GM20431 (cell line): ENCODE results near the gene SERPINB6.
"Not testable (repeated sequence)": the region's sequence is repeated elsewhere in the genome, so short reads cannot be mapped to it uniquely, and the experiment has no call there.

Source experiments
- in situ Hi-C: fragments of 300-500 bp; cut with MseI, MboI; formaldehyde crosslinking; loops from one replicate; pipeline ENCODE4 v1.15.0; 2020; ENCODE audit warnings: low sequenced_read_pairs; ENCODE audit not compliant: unreplicated experiment

SERPINB6 gene

DNA sequence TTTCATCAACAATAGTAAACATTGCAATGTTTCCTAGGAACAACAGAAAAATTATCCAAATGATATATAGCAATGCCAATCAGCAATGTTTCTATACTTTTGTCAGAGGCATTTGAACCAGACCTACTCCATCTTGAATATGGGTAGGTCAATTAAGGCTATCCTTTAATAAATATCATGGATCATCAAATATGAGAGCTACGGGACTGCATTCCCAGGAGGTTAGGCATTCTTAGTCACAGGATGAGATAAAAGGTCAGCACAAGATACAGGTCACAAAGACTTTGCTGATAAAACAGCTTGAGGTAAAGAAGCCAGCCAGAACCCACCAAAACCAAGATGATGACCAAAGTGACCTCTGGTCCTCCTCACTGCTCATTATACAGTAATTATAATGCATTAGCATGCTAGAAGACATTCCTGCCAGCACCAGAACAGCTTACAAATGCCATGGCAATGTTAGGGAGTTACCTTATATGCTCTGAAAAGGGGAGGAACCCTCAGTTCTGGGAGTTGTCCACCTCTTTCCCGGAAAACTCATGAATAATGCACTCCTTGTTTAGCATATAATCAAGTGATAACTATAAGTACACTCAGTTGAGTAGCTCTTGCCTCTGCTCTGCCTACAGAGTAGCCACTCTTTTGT, 8.6 kb upstream of the SERPINB6 start:
- in situ Hi-C loops = no loop called here

DNA sequence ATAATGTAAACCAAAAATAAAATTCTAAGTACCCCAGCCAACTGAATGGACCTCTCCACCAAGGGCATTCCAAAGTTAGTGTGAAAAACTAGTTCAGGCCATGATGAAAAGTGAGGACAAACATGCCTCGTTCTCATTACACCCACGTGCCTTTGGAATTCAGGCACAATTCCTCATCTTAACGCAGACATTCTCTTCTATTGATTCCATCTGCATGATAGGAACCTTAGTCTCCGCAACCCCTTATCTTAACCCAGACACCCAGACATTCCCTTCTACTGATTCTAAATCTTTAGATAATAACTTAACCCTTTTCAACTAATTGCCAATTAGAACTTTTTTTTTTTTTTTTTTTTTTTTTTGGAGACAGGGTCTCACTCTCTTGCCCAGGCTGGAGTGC, 7.6 kb upstream of the SERPINB6 start:
- in situ Hi-C loops = no loop called here

DNA sequence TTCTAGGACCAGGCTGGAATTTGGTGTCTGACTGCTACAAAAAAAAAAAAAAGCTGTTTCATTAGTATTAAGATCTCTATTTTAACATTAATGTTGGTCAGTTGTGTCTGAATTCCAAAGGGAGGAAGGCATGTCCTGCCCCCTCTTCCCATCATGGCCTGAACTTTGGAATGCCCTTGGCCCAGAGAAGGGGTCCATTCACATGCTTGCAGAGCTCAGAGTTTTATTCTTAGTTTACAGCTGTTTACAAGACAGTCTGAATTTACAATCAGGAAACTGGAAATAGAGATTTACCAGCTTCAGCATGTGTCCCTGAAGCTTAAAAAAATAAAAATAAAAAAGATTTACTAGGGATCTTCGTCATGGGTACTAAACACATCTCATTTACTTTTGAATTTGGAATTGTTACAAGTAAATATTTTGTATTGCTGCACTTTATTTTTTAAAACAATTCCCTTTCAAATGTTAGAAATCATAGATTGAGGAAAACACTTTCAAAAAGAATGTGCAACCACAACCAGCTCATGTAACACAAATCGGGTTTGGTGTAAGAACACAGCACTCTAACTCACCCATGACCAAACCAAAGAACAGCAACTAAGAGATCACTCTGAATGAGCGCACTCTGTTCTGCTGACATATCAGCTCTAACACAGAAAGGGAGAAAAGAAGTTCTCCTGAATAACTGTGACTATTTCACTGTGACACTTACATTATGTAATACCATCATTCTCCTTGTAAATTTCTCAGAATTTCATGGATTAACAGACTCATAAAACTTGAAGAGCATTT, 6.6 kb upstream of the SERPINB6 start:
- in situ Hi-C loops = no loop called here

DNA sequence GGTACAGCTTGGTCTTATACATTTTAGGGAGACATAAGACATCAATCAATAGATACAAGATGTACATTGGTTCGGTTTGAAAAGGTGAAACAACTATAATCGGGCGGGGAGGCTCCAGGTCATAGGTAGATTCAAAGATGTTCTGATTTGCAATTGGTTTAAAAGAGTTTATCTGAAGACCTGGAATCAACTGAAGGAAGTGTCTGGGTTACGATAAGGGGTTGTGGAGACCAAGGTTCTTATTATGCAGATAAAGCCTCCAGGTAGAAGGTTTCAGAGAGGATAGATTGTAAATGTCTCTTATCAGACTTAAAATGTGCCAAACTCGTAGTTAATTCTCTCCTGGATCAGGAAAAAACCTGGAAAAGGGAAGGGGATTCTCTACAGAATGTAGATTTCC, 5.9 kb upstream of the SERPINB6 start:
- in situ Hi-C loops = no loop called here

DNA sequence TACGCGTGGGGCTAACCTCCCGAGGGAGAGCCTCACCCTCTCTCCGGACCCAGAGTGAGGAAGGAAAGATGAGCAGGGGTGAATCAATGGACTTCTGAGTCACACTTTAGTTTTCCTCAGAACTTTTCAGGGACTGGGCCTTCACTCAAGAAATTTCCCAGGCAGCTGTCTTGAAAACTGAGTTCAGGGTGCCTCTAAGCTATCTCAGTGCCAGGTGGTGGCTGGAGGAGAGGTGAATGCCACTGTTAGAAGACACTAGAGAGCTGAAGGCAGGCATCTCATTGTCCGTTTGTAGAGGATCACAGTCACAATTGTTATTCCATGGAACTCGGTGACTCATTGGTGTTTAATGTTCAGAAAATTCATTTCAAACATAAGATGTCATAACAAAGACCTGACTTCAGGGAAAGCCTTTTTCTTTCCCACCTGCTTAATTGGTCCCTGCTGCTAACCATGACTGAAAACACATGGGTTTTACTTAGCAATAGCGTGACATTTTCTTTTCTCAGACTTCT, 5.3 kb upstream of the SERPINB6 start:
- in situ Hi-C loops = no loop called here

DNA sequence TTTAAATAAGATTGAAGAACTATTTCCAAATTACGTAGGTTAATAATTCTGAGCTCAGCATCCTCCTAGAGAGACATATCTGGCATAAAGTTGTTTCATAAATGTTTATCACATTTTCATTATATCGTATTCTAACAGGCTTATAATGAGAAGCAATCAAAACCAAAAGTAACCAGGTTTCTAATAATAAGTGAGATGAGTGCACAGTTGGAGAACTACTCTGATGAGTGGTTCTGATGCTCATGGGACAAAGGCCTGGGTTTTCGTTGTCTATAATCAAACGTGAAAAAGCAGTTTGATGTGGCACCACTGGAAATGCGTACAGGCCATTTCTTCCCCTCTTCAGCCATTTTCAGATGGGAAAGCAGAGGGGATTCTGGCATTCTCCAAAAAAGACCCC, 4.7 kb upstream of the SERPINB6 start:
- in situ Hi-C loops = no loop called here

DNA sequence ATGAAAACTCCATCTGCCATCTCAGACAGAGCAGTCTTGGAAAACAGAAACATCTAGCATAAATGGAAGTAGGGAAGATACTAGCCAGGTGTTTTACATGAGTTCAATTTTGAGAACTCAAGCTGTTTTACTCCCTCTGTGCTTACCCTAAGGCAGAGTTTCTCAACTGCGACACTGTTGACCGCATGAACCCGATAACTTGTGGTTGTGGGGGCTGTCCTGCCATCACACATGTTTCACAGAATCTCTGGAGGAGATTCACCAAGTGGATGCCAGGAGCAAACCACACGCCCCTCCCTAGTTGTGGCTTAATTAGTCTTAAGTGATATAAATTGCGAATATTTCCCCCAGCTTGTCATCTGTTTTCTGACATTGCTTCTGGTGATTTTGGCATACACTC, 2.3 kb upstream of the SERPINB6 start:
- in situ Hi-C loops = no loop called here

DNA sequence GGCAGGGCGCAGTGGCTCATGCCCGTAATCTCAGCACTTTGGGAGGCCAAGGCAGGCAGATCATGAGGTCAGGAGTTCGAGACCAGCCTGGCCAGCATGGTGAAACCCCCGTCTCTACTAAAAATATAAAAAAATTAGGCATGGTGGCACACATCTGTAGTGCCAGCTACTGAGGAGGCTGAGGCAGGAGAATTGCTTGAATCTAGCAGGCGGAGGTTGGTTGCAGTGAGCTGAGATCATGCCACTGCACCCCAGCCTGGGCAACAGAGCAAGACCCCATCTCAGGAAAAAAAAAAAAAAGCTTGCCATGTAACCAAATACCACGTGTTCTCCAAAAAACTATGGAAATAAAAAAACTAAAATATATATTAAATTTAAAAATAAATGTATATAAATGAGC, 1.8 kb upstream of the SERPINB6 start:
- in situ Hi-C loops = not testable (repeated sequence)

DNA sequence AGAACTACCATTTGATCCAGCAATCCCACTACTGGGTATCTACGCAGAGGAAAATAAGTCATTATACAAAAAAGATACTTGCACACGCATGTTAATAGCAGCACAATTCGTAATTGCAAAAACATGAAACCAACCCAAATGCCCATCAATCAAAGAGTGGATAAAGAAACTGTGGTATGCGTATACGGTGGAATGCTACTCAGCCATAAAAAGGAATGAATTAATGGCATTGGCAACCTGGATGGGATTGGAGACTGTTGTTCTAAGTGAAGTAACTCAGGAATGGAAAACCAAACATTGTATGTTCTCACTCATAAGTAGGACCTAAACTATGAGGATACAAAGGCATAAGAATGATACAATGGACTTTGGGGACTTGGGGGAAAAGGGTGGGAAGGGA, 1.3 kb upstream of the SERPINB6 start:
- in situ Hi-C loops = not testable (repeated sequence)

DNA sequence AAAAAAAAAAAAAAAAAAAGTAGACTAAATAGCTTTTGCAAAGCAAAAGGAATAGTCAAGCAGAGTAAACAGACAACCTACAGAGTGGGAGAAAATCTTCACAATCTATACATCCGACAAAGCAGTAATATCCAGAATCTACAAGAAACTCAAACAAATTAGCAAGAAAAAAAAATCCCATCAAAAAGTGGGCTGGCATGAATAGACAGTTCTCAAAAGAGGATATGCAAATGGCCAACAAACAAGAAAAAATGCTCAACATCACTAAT, 786 bp upstream of the SERPINB6 start:
- in situ Hi-C loops = not testable (repeated sequence)

DNA sequence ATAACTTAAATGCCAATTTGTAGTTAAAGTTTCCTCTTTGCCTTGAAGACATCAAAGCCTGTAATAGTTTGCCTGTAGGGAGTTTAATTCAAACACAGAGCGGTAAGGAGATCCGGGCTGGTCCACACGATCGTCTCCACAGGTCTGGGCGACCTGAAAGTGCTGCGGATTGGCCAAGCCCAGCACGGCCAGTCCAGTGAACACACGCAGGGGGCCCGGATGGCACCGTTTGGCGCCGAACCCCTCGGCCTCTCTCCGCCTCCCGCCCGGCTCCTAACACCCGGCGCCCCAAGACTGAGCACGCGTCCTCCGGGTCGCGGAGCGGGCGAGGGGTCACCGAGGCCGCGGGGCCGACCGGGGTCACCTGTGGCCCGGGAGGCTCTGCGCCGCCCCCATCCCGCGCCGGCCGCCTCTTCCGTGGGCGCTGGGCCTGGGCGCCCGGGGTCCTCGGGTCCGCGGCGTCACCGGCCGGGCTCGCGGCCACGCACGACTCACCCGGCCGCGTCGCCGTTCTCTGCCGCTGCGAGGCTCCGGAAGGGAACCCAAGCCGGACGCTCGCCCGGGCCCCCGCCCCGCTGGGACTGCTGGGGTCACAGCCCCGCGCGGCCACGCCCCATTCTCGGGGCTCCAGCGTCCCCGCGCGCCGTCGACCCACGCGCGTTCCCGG, 481 bp downstream of the SERPINB6 start:
- in situ Hi-C loops = no loop called here

DNA sequence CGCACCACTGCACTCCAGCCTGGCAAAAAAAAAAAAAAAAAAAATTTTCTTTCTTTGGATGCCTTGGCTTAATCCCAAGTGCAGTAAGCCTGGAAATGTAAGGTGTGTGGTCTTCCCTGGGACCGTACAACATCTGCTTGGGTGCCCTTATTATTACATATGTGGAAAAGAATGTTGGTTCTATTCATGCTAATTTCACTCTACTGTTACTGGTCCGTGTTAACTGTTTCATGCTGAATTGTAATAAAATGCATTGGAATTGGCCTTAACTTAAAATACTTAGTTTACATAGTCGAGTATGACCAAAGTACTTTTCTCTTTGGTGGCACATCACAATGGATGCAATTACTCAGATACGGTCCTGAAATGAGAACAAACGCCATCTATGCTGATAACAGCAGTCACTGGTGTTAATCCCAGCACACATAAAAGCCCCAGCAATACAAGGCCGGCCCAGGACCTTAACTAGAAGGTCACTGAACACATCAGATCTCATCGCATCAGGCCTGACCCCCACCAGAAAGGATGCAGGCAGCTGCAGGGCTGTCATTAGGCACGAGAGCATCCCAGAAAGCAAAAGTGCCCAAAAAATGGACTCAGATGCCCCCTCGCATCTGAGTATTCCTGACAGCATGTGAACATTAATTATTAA, 1.2 kb downstream of the SERPINB6 start:
- in situ Hi-C loops = no loop called here

DNA sequence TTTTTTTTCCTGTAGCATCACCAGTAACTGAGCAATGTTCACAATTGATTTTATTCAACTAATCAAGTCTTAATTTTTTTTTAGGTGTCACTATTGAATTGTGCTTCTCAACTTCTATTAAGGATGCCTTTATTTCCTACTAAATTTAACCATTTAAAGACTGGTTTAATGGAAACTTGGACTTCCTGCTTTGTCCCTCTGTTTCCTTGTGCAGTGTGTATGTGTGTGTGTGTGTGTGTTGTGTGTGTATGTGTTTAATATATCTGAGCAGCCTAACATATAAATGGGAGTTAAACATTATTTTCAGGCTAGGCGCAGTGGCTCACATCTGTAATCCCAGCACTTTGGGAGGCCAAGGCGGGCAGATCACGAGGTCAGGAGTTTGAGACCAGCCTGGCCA, 1.8 kb downstream of the SERPINB6 start:
- in situ Hi-C loops = no loop called here

DNA sequence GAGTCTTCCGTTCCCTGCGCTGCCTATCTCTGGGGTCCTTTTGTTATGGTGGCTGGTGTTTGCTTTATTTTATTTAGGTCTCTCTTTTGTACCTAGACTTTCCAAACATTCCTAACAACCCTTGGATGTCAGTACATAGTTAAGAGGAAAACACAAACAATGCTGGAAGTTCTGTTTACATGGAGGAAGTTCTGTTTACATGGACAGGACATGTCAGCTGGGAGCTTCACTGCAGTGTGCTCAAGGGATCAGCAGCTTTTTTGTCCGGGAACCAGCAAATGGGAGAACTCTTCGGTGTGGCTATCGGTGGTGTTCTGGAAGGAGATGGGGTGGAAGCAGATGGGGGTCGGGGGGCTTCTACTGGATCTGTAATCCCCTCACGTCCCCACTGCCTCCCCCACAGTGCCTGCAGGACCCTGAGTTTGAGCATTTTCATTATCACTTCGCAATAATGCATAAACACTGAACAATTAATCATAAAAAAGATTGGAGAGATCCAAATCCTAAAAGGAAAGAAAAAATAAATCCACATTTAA, 2.7 kb downstream of the SERPINB6 start:
- in situ Hi-C loops = no loop called here

DNA sequence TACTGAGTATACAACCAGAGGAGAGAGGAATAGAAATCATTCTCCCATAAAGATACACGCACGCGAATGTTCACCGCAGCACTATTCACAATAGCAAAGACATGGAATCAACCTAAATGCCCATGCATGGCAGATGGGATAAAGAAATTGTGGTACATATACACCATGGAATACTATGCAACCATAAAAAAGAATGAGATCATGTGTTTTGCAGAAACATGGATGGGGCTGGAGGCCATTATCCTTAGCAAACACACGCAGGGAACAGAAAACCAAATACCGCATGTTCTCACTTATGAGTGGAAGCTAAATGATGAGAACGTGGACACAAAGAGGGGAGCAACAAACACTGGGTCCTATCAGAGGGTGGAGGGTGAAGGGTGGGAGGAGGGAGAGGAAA, 3.4 kb downstream of the SERPINB6 start:
- in situ Hi-C loops = no loop called here

DNA sequence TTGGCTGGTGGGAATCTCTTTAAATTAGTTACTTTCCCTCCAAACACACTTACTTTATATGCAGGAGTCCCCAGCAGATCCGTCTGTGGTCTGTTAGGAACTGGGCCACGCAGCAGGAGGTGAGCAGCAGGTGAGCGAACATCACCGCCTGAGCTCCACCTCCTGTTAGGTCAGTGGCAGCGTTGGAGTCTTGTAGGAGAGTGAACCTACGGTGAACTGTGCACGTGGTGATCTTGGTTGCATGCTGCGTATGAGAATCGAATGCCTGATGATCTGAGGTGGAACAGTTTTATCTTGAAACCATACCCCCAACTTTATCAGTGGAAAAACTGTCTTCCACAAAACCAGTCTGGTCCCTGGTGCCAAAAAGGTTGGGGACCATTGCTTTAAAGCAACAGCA, 5.0 kb downstream of the SERPINB6 start:
- in situ Hi-C loops = no loop called here

DNA sequence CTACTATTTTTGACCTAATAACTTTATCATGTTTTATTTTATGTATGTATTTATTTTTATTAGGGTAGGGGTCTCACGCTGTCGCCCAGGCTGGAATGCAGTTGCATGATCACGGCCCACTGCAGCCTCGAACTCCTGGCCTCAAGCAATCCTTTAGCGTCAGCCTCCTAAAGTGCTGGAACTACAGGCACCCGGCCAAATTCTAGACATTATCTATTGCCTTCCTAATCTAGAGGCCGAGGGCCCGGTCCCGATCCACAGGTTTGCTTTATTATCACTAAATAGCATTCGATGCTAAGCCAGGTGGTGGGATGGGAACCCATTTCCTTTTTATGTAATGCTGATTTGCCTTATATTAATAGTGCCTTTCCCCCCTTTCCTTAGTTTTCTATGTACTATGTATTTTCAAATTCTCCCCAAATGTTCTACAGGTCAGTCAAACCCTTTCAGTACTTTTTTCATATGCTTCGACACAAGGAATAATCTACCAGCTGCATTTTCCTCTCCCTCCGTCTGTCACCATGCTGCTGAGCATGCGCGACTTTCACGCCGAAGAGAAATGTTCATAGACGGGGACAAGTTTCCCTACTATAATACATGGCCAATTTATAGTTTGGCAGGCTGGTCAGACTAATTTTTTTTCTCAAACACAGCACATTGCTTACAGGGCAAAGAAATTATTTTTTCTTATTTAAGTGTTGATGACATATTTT, 6.4 kb downstream of the SERPINB6 start:
- in situ Hi-C loops = no loop called here

DNA sequence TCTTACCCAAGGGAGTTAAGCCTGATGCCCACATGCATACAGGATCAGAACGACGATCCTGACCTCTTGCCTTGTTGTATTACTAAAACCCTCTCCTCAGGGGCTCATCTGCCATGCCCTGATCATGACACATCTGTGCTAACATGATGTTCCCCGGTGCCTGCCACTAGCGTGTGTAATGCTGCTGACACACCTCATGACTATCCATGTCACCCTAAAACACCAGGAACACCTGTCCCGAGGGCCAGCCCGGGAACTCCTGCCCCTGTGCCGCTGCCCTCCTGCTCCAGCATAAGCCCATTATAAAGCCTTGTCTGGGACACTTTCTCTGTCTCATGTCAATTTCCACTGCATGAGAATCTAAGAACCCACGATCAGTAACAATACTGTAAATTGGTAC, 7.6 kb downstream of the SERPINB6 start:
- in situ Hi-C loops = no loop called here

DNA sequence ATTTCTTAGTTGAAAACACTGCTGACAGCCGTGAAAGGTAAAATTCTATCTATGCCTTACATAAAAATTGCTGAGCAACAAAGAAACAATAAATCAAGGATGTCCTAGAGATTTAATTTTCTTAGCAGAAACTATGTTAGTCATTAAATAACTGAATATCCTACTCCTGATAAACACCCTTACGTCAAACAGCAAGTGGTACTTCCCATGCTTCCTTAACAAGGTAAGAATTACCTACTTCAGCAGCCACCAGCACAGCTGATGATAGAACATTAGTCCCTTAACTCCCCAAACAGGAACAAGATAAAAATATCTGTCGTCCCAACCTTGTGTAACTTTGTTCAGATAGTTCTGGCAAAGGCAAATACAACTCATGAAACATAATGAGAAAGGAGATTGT, 8.7 kb downstream of the SERPINB6 start:
- in situ Hi-C loops = no loop called here

DNA sequence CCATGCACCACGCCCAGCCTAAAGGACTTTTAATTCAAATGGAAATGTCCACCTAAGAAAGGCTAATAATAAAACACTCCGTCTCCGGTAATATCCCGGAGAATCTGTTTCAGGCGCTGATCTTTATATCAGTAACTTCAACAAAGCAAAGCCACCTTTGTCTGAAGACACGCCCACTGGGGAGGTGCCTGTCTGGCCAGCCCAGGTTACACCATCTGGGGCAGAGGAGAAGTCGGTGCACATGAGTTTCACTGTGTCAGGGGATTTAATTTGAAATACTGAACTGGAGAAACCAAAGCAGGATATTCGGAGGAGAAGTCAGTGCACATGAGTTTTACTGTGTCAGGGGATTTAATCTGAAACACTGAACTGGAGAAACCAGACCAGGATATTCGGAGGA, 9.4 kb downstream of the SERPINB6 start:
- in situ Hi-C loops = no loop called here
